NCI-H2196 (cell line): ENCODE results near the gene EXOC4.

Experiments used
- DNase-seq: peaks from one replicate; lab custom pipeline; 2025; ENCODE audit not compliant: unreplicated experiment; lab: John Stamatoyannopoulos, UW

EXOC4 gene

DNA sequence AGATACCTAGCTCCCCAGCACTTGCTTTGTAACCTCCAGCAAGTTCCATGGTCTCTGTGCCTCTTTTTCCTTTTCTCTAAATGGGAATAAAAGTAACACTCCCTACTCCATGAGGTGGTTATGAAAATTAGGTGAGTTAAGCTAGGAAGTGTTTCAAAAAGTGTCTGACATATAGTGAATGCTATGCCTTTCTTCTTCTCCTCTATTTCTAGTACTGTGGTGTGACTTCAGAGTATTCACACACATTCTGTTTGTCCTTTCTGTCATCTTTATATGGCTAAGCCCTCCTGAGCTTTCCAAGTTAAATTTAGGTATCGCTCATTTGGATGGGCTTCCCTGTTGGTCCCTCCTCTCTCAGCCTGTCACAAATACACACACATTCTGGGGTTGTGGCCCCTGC lies 229.7 kb downstream of the EXOC4 start:
- DNase-seq = no peak

- DNase-seq = no peak
Measured at GRCh38 chr7:133484086-133484485, 231.2 kb downstream of the EXOC4 start.

DNA sequence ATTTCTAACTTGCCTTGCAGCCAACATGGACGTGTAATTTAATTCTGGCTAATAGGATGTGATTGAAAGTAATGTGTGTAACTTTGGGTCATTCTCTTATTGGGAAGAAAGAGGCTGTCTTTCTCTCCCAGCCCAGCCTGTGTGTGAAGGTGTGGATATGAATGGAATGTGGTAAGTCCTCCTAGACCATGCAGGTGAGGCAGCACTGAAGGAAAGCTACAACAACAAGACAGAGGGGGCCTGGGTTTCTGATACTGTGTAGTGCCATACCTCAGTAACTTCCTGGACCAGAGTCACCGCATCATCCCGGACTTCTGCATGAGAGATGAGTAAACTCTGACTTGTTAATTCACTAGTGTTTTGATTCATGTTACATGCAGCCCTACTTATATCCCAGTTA lies 237.0 kb downstream of the EXOC4 start:
- DNase-seq = no peak

DNA sequence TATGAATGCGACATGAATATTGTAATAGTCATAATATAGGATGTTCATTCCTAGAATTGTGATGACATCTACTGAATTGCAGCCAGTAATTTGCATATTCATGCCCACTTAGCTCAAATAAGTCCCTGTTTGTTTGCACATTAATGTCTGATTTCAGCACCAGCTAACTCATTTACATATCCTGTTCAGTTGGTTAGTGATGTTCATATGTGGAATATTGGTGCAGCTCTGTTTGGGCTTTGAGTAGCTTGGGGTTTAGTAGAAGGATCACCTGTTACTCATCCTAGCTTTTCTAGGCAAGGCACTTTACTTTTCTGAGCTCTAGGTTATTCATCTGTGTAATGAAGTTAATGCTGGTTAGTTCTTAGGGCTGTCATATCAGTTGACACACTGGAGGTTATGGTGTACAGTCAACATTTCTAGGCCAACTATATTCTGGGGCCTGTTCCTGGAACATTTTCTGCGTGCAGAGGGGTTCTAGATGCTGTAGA lies 238.4 kb downstream of the EXOC4 start:
- no peak for DNase-seq

DNA sequence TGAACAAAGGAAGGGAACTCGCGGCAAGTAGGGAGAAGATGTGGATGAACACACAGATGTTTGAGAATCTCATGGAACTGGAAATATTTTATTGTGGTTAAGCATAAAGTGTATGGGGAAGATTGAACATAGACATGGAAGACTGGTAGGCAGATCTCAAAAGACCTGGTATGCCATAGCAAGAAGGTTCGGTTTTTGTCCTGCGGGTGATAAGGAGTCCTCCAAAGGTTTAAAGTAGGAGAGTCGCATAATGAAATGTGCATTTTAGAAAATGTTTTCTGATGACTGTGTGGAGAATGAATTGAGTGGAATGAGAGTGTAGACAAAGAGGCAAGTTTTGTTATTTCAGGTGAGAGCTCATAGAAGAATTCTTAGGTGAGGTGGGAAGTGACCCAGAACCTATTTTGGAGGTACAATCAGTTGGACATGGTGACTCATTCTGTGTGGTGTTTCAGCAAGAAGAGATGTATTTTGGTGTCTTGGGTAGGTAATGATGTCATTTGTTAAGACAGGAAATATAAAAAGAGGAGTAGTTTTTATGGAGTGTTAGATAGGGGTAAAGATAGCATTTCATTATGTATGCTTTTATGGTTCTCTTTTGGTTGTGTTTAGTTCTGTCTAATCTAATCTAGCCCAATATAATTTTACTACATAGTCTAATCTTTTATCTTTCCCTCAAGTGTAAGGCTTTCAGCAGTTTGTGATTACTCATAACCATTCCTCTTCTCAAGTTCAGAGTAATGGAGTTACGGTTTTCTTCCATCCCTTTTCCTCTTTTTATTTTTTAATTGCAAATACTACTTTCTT lies 239.2 kb downstream of the EXOC4 start:
- no peak for DNase-seq

GRCh38 chr7:133497061-133497460 lies 244.2 kb downstream of the EXOC4 start:
- DNase-seq = no peak

- DNase-seq = no peak
Measured at GRCh38 chr7:133501771-133502170, 248.9 kb downstream of the EXOC4 start.

DNA sequence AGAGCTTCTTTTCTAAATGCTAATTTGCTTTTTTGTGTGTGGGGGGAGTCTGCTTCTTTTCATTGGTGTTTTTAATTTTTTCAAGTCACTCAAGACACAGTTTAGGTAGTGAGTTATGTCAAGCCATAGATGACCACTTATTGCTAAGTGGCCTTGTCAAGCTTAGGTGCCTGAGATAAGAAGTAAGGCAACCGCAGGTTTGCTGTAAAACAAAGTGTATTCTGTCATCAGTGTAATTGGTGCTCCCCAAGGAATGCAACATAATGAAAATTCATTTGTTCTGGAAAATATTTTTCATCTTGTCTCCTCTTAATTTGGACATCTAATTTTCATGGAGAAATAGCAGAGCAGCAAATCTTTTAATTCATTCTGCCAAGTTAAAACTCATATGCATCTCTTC lies 249.6 kb downstream of the EXOC4 start:
- no peak for DNase-seq

GRCh38 chr7:133502972-133503371 lies 250.1 kb downstream of the EXOC4 start:
- no peak for DNase-seq

GRCh38 chr7:133504825-133505224 lies 251.9 kb downstream of the EXOC4 start:
- no peak for DNase-seq

- no peak for DNase-seq
Measured at GRCh38 chr7:133509822-133510221, 256.9 kb downstream of the EXOC4 start.

DNA sequence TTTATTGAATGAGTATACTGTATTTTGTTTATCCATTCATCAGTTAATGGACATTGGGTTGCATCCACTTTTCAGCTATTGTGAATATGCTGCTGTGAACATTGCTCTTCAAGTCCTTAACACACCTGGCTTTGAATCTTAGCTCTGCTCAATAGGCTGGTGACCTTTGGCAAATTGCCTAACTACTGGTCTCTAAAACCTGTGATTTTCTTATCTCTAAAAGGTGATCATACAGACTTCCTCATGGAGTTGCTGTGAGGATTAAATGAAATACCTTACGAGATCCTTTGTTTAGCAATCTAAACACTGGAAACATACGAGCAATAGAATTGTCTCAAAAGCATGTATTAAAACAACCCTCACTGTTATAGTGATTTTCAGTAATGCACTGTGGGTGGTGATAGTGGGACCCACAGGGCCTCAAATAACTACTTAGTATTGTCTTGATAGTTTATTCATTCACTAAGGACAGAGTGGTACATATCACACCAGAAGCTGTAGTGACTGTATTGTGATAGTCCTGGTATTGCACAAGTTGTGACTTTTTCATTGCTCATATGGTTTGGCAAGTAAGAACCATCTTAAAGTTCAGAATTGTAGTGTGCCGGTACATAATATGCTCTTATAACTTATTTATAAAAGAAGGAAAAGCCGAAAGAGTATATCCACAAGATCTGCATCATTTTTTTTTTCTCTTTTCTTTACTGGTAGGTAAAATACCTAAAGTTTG lies 257.6 kb downstream of the EXOC4 start:
- DNase-seq = no peak

DNA sequence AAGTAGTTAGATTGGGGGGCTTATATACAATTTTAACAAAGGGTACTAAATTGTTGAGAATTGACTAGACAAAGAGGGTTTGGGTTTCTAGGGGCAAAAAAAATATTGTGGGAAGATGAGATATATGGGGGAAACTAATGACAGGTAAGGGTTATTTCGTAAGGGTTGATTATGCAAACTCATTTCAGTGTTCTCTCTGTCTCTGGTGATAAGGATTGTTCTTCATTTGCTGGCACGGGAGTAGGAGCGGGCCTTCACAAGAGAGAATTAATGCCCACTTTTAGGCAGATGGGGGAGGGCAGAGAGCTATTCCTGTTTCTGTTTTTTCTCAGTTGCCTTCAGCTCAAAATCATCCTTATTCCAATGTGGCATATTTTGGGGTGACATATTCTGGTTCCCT lies 258.4 kb downstream of the EXOC4 start:
- DNase-seq = no peak

DNA sequence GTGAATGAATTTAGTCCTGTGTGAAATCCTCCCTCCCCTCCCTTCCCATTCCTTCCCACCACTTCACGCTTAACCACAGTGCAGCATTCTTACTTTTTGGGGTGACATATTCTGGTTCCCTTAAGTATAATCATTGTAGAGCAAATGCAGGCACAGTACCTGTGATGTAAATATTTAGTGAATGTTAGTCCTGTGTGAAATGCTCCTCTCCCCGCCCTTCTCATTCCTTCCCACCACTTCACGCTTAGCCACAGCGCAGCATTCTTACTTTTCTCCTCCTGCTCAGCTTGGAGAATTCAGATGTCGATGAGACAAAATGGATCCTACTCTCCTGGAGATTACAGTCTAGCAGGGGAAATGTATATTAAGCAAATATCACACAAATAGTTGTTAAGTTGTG lies 258.8 kb downstream of the EXOC4 start:
- DNase-seq = no peak

GRCh38 chr7:133512560-133512959 lies 259.7 kb downstream of the EXOC4 start:
- no peak for DNase-seq

GRCh38 chr7:133513608-133514007 lies 260.7 kb downstream of the EXOC4 start:
- no peak for DNase-seq

GRCh38 chr7:133514551-133514950 lies 261.7 kb downstream of the EXOC4 start:
- DNase-seq = no peak

DNA sequence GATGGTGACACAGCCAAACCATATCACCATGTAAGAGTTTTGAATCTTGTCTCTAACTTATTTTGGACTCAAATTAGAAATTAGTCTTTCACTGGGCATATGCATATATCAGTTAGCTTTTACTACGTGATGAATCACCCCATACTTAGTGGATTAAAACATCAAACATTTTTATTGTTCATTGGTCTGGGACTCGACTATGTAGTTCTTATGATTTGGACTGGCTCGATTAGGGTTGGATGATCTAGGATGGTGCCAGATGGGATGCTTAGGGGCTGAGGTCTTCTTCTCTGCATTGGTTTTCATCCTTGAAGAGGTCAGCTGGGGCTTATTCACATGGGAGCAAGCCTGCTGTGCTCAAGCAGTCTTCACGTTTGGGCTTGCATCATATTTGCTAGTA lies 264.9 kb downstream of the EXOC4 start:
- DNase-seq = no peak

- no peak for DNase-seq
Measured at GRCh38 chr7:133518718-133519117, 265.8 kb downstream of the EXOC4 start.

GRCh38 chr7:133520248-133520647 lies 267.4 kb downstream of the EXOC4 start:
- DNase-seq = no peak

DNA sequence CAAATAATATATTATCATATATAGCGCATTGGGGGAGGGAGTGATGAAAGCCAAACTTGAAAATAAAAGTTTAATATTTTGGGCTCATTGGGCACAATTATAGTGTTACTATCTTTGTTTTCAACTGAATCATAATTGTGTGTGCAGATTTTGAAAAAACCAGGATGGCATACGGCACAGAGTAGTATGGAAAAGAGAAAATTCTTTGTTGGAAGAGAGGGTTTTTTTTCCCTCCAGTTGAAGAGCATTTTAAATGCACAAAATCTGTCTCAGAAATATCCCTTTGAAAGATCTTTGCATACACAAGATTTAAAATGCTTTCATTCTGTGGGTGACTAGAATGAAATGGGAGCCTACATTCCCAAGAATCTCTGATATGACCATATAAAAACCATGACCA lies 269.6 kb downstream of the EXOC4 start:
- no peak for DNase-seq

DNA sequence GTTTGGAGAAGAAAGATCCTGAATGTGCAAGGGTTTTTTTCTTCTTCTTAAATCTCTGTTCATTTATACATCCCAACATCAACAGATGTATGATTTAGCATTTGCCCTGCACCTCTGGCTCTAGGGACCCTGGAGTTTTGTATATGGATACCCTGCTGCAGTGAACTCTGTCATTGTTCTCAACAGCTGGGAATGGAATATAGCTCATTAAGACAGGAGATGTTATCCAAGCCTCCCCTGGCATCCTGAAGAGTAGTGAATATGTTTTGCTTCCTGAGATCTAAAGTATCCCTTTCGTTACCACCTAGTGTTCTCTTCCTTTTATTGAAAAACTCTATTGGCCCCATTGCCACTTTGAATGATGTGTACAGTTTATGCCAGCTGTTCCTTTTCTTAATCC lies 275.9 kb downstream of the EXOC4 start:
- no peak for DNase-seq
